PC-3 (cell line): ENCODE measurements around the gene MEX3A. TPM values are rescaled to one million over a fixed set of nuclear protein-coding genes. Genes with fewer than 3 reads are reported as not detected.
"Not testable (repeated sequence)": the region's sequence is repeated elsewhere in the genome, so short reads cannot be mapped to it uniquely, and the experiment has no call there.

Source experiments
- ATAC-seq: fragments of 200-7000 bp; cut with Tn5 transposase; 2 replicates; pipeline ENCODE4 v1.9.1; 2020; ENCODE audit warnings: mild to moderate bottlenecking, moderate library complexity
- BruUV-seq: library from RNA; stranded (reverse); fragments of 400-500 nt; replicated peaks from 2 replicates; lab custom pipeline; 2021; lab: Mats Ljungman, UMichigan
- CTCF ChIA-PET: fragments of 300-600 bp; sonication (Branson Sonifier 250); formaldehyde crosslinking; loops from one replicate; lab custom pipeline; 2022; ENCODE audit warnings: antibody characterized with exemption; lab: Charles Lee
- POLR2A ChIA-PET: fragments of 300-600 bp; sonication (Branson Sonifier 250); formaldehyde crosslinking; loops from one replicate; lab custom pipeline; 2022; ENCODE audit warnings: antibody characterized with exemption; ENCODE audit not compliant: unreplicated experiment; lab: Charles Lee
- DNase-seq: peaks from one replicate; pipeline ENCODE4 v3.0.0-alpha.2; 2015
- H2AFZ ChIP-seq: fragments of 300-600 bp; sonication (generic); 2 replicates; pipeline ENCODE4 v1.6.0; 2016; ENCODE audit warnings: antibody characterized with exemption, low read length
- H3F3A ChIP-seq: fragments of 300-600 bp; sonication (generic); one replicate; pipeline ENCODE4 v1.6.0; 2017; ENCODE audit warnings: antibody characterized with exemption, low read length, control low read depth, mild to moderate bottlenecking; ENCODE audit not compliant: unreplicated experiment
- H3K27ac ChIP-seq: fragments of 300-600 bp; sonication (generic); 2 replicates; pipeline ENCODE4 v1.5.1; 2016; ENCODE audit warnings: mild to moderate bottlenecking, low read length
- H3K27me3 ChIP-seq: fragments of 300-600 bp; sonication (generic); 2 replicates; pipeline ENCODE4 v1.6.1; 2016; ENCODE audit warnings: low read length, mixed read lengths
- H3K36me3 ChIP-seq: fragments of 300-600 bp; sonication (generic); 2 replicates; pipeline ENCODE4 v1.6.1; 2016; ENCODE audit warnings: low read depth, mixed run types, low read length, mixed read lengths
- H3K4me1 ChIP-seq: fragments of 300-600 bp; sonication (generic); 2 replicates; pipeline ENCODE4 v1.5.1; 2016; ENCODE audit warnings: low read length; ENCODE audit not compliant: insufficient read depth
- H3K4me2 ChIP-seq: fragments of 300-600 bp; sonication (generic); 2 replicates; pipeline ENCODE4 v1.6.0; 2016; ENCODE audit warnings: low read length
- H3K4me3 ChIP-seq: fragments of 300-600 bp; sonication (generic); 2 replicates; pipeline ENCODE4 v1.5.1; 2016; ENCODE audit warnings: mild to moderate bottlenecking, low read length, mixed read lengths
- H3K79me2 ChIP-seq: fragments of 300-600 bp; sonication (generic); 2 replicates; pipeline ENCODE4 v1.6.1; 2017; ENCODE audit warnings: low read length, mixed read lengths
- H3K9ac ChIP-seq: fragments of 300-600 bp; sonication (generic); 2 replicates; pipeline ENCODE4 v1.6.0; 2016; ENCODE audit warnings: mild to moderate bottlenecking, low read length
- H3K9me2 ChIP-seq: fragments of 300-600 bp; sonication (generic); replicated peaks from 2 replicates; pipeline ENCODE4 v1.6.1; 2016; ENCODE audit warnings: mixed run types, low read length, mixed read lengths
- H3K9me3 ChIP-seq: fragments of 300-600 bp; sonication (generic); 2 replicates; pipeline ENCODE4 v1.6.1; 2016; ENCODE audit warnings: low read length, mixed read lengths
- H4K20me1 ChIP-seq: fragments of 300-600 bp; sonication (generic); 2 replicates; pipeline ENCODE4 v1.6.1; 2016; ENCODE audit warnings: low read length, mixed read lengths
- CTCF ChIP-seq: fragments of 300-600 bp; sonication (generic); conservative IDR thresholded peaks from 2 replicates; pipeline ENCODE4 v1.5.1; 2017; ENCODE audit warnings: antibody characterized with exemption, low read depth, mild to moderate bottlenecking, low read length
- EZH2 ChIP-seq: fragments of 300-600 bp; sonication (generic); IDR thresholded peaks from one replicate; pipeline ENCODE4 v1.6.1; 2017; ENCODE audit warnings: antibody characterized with exemption, mild to moderate bottlenecking, low read length; ENCODE audit not compliant: unreplicated experiment
- EZH2phosphoT487 ChIP-seq: fragments of 300-600 bp; sonication (generic); IDR thresholded peaks from 2 replicates; pipeline ENCODE4 v1.6.1; 2018; ENCODE audit warnings: mild to moderate bottlenecking, antibody characterized with exemption, low read length, borderline replicate concordance
- intact Hi-C: fragments of 100-400 bp; cut with micrococcal nuclease; formaldehyde crosslinking; loops from 2 replicates; pipeline ENCODE4 v1.9.0; 2023
- total RNA-seq: library from RNA; depleted of rRNA; stranded (reverse); fragments of >200 nt; gene quantifications from 2 replicates; pipeline ENCODE4 v1.2.3, GENCODE V29; 2014

Gene MEX3A
- total RNA-seq, 1 experiment from 2014 or later, result 12.9 TPM

GRCh38 chr1:156042828-156043227 lies 39.4 kb downstream of the MEX3A start:
- BruUV-seq, result no TSS peak
- H3K79me2 ChIP-seq, result no peaks in the 10 kb centered on the region
- no peaks in the 10 kb centered on the region for H3K27me3 ChIP-seq
- CTCF ChIA-PET, result no interaction called here
- H3K4me1 ChIP-seq, result peaks cover 8% of the 10 kb centered on the region
- H3K4me3 ChIP-seq, result no peak overlapping the region
- no peaks in the 10 kb centered on the region for H3K9me2 ChIP-seq
- no peak for ATAC-seq
- H2AFZ ChIP-seq, result no peak overlapping the region
- no peaks in the 10 kb centered on the region for H3F3A ChIP-seq
- peaks cover 27% of the 10 kb centered on the region for H3K36me3 ChIP-seq
- no peaks in the 10 kb centered on the region for H4K20me1 ChIP-seq
- intact Hi-C loops, result no loop called here
- no peak overlapping the region for H3K4me2 ChIP-seq
- H3K27ac ChIP-seq, result no peak overlapping the region
- no peak for DNase-seq
- no peaks in the 10 kb centered on the region for H3K9me3 ChIP-seq
- TF ChIP-seq CTCF (no peak), EZH2phosphoT487 (no peak), EZH2 (no peak)
- POLR2A ChIA-PET, result no interaction called here
- H3K9ac ChIP-seq, result no peak overlapping the region

GRCh38 chr1:156034991-156035390 lies 47.3 kb downstream of the MEX3A start:
- H3K9me2 ChIP-seq, H3K36me3 ChIP-seq, BruUV-seq, H3K79me2 ChIP-seq, intact Hi-C loops, H4K20me1 ChIP-seq, H3K9me3 ChIP-seq, H3K4me1 ChIP-seq, H3K4me3 ChIP-seq, H3F3A ChIP-seq, H3K27me3 ChIP-seq, H3K9ac ChIP-seq, H3K27ac ChIP-seq, CTCF ChIA-PET, ATAC-seq, DNase-seq, H3K4me2 ChIP-seq, H2AFZ ChIP-seq: not testable (repeated sequence)
- POLR2A ChIA-PET, result interaction anchor here (0.6 kb wide), 1 partner anchor 16 kb away, joined by 3 read pairs; no protein-coding TSS in a partner anchor

GRCh38 chr1:156033011-156033410 lies 49.3 kb downstream of the MEX3A start:
- Histone ChIP-seq H2AFZ (no peak overlapping the region), H3K9me3 (no peaks in the 10 kb centered on the region), H3K27me3 (no peaks in the 10 kb centered on the region), H3F3A (no peaks in the 10 kb centered on the region), H3K4me1 (no peaks in the 10 kb centered on the region), H3K4me2 (no peak overlapping the region), H4K20me1 (no peaks in the 10 kb centered on the region), H3K36me3 (no peaks in the 10 kb centered on the region), H3K4me3 (no peak overlapping the region), H3K79me2 (no peaks in the 10 kb centered on the region), H3K9me2 (no peaks in the 10 kb centered on the region), H3K27ac (no peak overlapping the region), H3K9ac (no peak overlapping the region)
- CTCF ChIA-PET, result no interaction called here
- POLR2A ChIA-PET, result no interaction called here
- no peak for ATAC-seq
- no TSS peak for BruUV-seq
- no peak for TF ChIP-seq CTCF
- TF ChIP-seq EZH2, result no peak
- TF ChIP-seq EZH2phosphoT487, result no peak
- intact Hi-C loops, result no loop called here
- DNase-seq, result no peak
